Lung (tissue), 12 donors: ENCODE results near the gene CXCR3. TPM values are rescaled to one million over a fixed set of nuclear protein-coding genes. Genes with fewer than 3 reads are reported as not detected.
"Not testable (repeated sequence)": the region's sequence is repeated elsewhere in the genome, so short reads cannot be mapped to it uniquely, and the experiment has no call there.

Source experiments
- ATAC-seq: fragments of 200-7000 bp; cut with Tn5 transposase; one replicate; pipeline ENCODE4 v1.9.1; 2020; ENCODE audit warnings: moderate number of reproducible peaks; ENCODE audit not compliant: insufficient read depth, low FRiP score
- DNase-seq, 3 donors: peaks; one replicate each; pipeline ENCODE4 v3.0.0-alpha.2; 2013 to 2017
- H3K27ac ChIP-seq, 2 donors: one replicate each; pipeline ENCODE4 v1.5.1; 2013; ENCODE audit warnings: mild to moderate bottlenecking in 2 of 2, moderate library complexity in 2 of 2, control low read depth in 1 of 2, inconsistent platforms in 1 of 2, low read depth in 1 of 2, low read length in 1 of 2
- H3K27me3 ChIP-seq, 3 donors: one replicate each; pipeline ENCODE4 v1.5.1; 2013; ENCODE audit warnings: low read length in 2 of 3; ENCODE audit not compliant: control insufficient read depth in 3 of 3, insufficient read depth in 3 of 3
- H3K36me3 ChIP-seq, 4 donors: one replicate each; pipeline ENCODE4 v1.5.1; 2013; ENCODE audit warnings: low read length in 4 of 4, mild to moderate bottlenecking in 1 of 4, moderate library complexity in 1 of 4; ENCODE audit not compliant: control insufficient read depth in 4 of 4, insufficient read depth in 4 of 4
- H3K4me1 ChIP-seq, 5 donors: one replicate each; pipeline ENCODE4 v1.5.1; 2013; ENCODE audit warnings: low read length in 5 of 5, mild to moderate bottlenecking in 2 of 5, moderate library complexity in 1 of 5; ENCODE audit not compliant: control insufficient read depth in 5 of 5, insufficient read depth in 5 of 5
- H3K4me3 ChIP-seq: one replicate; pipeline ENCODE4 v1.5.1; 2013; ENCODE audit warnings: mild to moderate bottlenecking, control low read depth, moderate library complexity
- H3K9ac ChIP-seq, 2 donors: one replicate each; pipeline ENCODE4 v1.5.1; 2013; ENCODE audit warnings: low read length in 2 of 2, control low read depth in 1 of 2; ENCODE audit not compliant: insufficient read depth in 1 of 2
- H3K9me3 ChIP-seq, 4 donors: one replicate each; pipeline ENCODE4 v1.5.1; 2013; ENCODE audit warnings: low read length in 3 of 4, mild to moderate bottlenecking in 1 of 4, moderate library complexity in 1 of 4; ENCODE audit not compliant: control insufficient read depth in 4 of 4, insufficient read depth in 3 of 4
- CTCF ChIP-seq: IDR thresholded peaks from 2 replicates; pipeline ENCODE4 v1.5.1; 2012; ENCODE audit warnings: mild to moderate bottlenecking; ENCODE audit errors: control extremely low read depth, extremely low read depth
- WGBS, 2 donors: extraction: QIAGEN DNeasy Blood & Tissue Kit; methylation state at CpG; one replicate each; pipeline ENCODE4 v1.1.7; 2013; 5-methylcytosine and 5-hydroxymethylcytosine counted together
- polyA plus RNA-seq, 2 donors: library from polyadenylated mRNA; stranded (reverse); fragments of 200-250 nt; gene quantifications; one replicate each; pipeline ENCODE4 v1.2.1, GENCODE V29; 2013
- total RNA-seq, 2 donors: library from RNA; depleted of rRNA in 1 of 2; stranded (reverse); fragments of >200 nt in 1 of 2; gene quantifications; one replicate each; pipeline ENCODE4 v1.2.1, GENCODE V29; 2014 to 2021
- donor health status: control.
- donor health status: control.
- donor health status: Bipolar disorder and iron deficiency.
- donor health status: healthy.
- donor health status: DM: yes; HTN: yes; CAD: no.

Gene CXCR3
- total and polyA plus RNA-seq, 4 donors: 0.40 to 0.87 (median 0.68) TPM

GRCh38 chrX:71615056-71615455, 3.3 kb downstream of the CXCR3 start:
- Histone ChIP-seq H3K27ac (no peak overlapping the region), H3K9me3 (peaks cover 0 to 4% (median 0%) of the 10 kb centered on the region in 4 donors), H3K4me1 (peaks cover 0 to 2% (median 0%) of the 10 kb centered on the region in 5 donors), H3K27me3 (peaks cover 0 to 4% (median 0%) of the 10 kb centered on the region in 3 donors), H3K4me3 (no peak overlapping the region), H3K36me3 (peaks cover 0 to 18% (median 7%) of the 10 kb centered on the region in 4 donors), H3K9ac (no peak overlapping the region)
- TF ChIP-seq CTCF: no peak
- DNase-seq (no peak), ATAC-seq (no peak)
- 91 to 96% methylated on average over 4 of the region's 4 CpGs for WGBS, 2 donors

GRCh38 chrX:71612256-71612655, 6.1 kb downstream of the CXCR3 start:
- 73 to 93% methylated on average over 8 of the region's 8 CpGs for WGBS, 2 donors

GRCh38 chrX:71611736-71612135, 6.6 kb downstream of the CXCR3 start:
- 91 to 98% methylated on average over 8 to 9 of the region's 9 CpGs for whole genome bisulfite sequencing, 2 donors
- not testable (repeated sequence) for H3K4me3 ChIP-seq, H3K4me1 ChIP-seq, H3K27me3 ChIP-seq, H3K9ac ChIP-seq, H3K27ac ChIP-seq, ATAC-seq, H3K9me3 ChIP-seq, DNase-seq
- H3K36me3 ChIP-seq: peaks cover 0 to 27% (median 12%) of the 10 kb centered on the region in 4 donors

More at GRCh38 chrX:71612256-71612655, 6.1 kb downstream of the CXCR3 start:
- no peak for TF ChIP-seq CTCF
- Histone ChIP-seq H3K9me3 (peaks cover 0 to 4% (median 0%) of the 10 kb centered on the region in 4 donors), H3K9ac (no peak overlapping the region), H3K27ac (no peak overlapping the region), H3K4me1 (no peaks in the 10 kb centered on the region), H3K36me3 (peaks cover 0 to 27% (median 12%) of the 10 kb centered on the region in 4 donors), H3K27me3 (peaks cover 0 to 4% (median 0%) of the 10 kb centered on the region in 3 donors), H3K4me3 (no peak overlapping the region)
- no peak for DNase-seq
- ATAC-seq: no peak

- TF ChIP-seq CTCF: no peak
- Histone ChIP-seq H3K27me3 (peaks cover 0 to 4% (median 0%) of the 10 kb centered on the region in 3 donors), H3K4me1 (peaks cover 0 to 5% (median 0%) of the 10 kb centered on the region in 5 donors), H3K4me3 (no peak overlapping the region), H3K27ac (no peak overlapping the region), H3K9ac (no peak overlapping the region), H3K36me3 (peaks cover 0 to 34% (median 16%) of the 10 kb centered on the region in 4 donors), H3K9me3 (peaks cover 0 to 7% (median 2%) of the 10 kb centered on the region in 4 donors)
- no peak for DNase-seq
- ATAC-seq: no peak
- 74 to 90% methylated on average over 3 of the region's 3 CpGs for WGBS, 2 donors
Observed at GRCh38 chrX:71609095-71609750, 9.1 kb downstream of the CXCR3 start.
